NCI-H82 (cell line): ENCODE measurements around the gene KHDRBS1.
"Not testable (repeated sequence)": the region's sequence is repeated elsewhere in the genome, so short reads cannot be mapped to it uniquely, and the experiment has no call there.

Experiments used
- DNase-seq: peaks from one replicate; lab custom pipeline; 2025; lab: John Stamatoyannopoulos, UW

Gene KHDRBS1

GRCh38 chr1:32065613-32066488, 52.2 kb downstream of the KHDRBS1 start:
- DNase-seq: not testable (repeated sequence)

- DNase-seq: peak; percentile 40
Observed at GRCh38 chr1:32066489-32066873, 52.8 kb downstream of the KHDRBS1 start.

GRCh38 chr1:32068957-32069588, 55.4 kb downstream of the KHDRBS1 start:
- DNase-seq: no peak

- no peak for DNase-seq
Observed at GRCh38 chr1:32071758-32072621, 58.3 kb downstream of the KHDRBS1 start.

- DNase-seq: peak; percentile 99
Observed at GRCh38 chr1:32072622-32073298, 59.1 kb downstream of the KHDRBS1 start, which contains the start of gene TMEM39B. Gene TMEM39B (plus strand): TSS chr1:32072939. CDS start chr1:32073048, 109 bp downstream.

- DNase-seq: peak; percentile 98
Observed at GRCh38 chr1:32073299-32074229, 59.9 kb downstream of the KHDRBS1 start.

GRCh38 chr1:32074841-32075240, 61.2 kb downstream of the KHDRBS1 start:
- no peak for DNase-seq

- no peak for DNase-seq
Observed at GRCh38 chr1:32077451-32077850, 63.8 kb downstream of the KHDRBS1 start.

- no peak for DNase-seq
Observed at GRCh38 chr1:32082022-32082421, 68.4 kb downstream of the KHDRBS1 start.

GRCh38 chr1:32086381-32086780, 72.7 kb downstream of the KHDRBS1 start:
- not testable (repeated sequence) for DNase-seq

GRCh38 chr1:32091176-32091575, 77.5 kb downstream of the KHDRBS1 start:
- no peak for DNase-seq

- no peak for DNase-seq
Observed at GRCh38 chr1:32091591-32091990, 77.9 kb downstream of the KHDRBS1 start.
